ENCODE results near the gene DIS3L2.

Gene DIS3L2

GRCh38 chr2:231984992-231985391, 23.5 kb downstream of the DIS3L2 start:
- no peak overlapping the region for H3K4me3 Mint-ChIP-seq
- ATAC-seq (replicated peaks; ENCODE audit: extremely low read depth, poor library complexity, severe bottlenecking), result no peak
- H3K27me3 Mint-ChIP-seq, result no peaks in the 10 kb centered on the region
- peaks cover 8% of the 10 kb centered on the region for H3K36me3 Mint-ChIP-seq (ENCODE audit: insufficient read depth)
- no peaks in the 10 kb centered on the region for H3K9me3 Mint-ChIP-seq
- H3K4me1 Mint-ChIP-seq, result peaks cover 28% of the 10 kb centered on the region
- DNase-seq (ENCODE audit: low spot score in 2 of 2), result no peak
- no peak overlapping the region for H3K27ac Mint-ChIP-seq (ENCODE audit: low read depth)

GRCh38 chr2:231985823-231986261, 24.3 kb downstream of the DIS3L2 start:
- Mint-ChIP-seq H3K27ac (ENCODE audit: low read depth) (no peak overlapping the region), H3K36me3 (ENCODE audit: insufficient read depth) (peaks cover 8% of the 10 kb centered on the region), H3K4me3 (no peak overlapping the region), H3K27me3 (no peaks in the 10 kb centered on the region), H3K4me1 (peaks cover 34% of the 10 kb centered on the region), H3K9me3 (no peaks in the 10 kb centered on the region)
- DNase-seq (ENCODE audit: low spot score in 2 of 2), result no peak
- no peak for ATAC-seq (replicated peaks; ENCODE audit: extremely low read depth, poor library complexity, severe bottlenecking)

GRCh38 chr2:231987124-231987727, 25.7 kb downstream of the DIS3L2 start:
- peaks cover 6% of the 10 kb centered on the region for H3K36me3 Mint-ChIP-seq (ENCODE audit: insufficient read depth)
- H3K4me1 Mint-ChIP-seq, result peaks cover 42% of the 10 kb centered on the region
- DNase-seq (ENCODE audit: low spot score in 2 of 2), result no peak
- H3K27me3 Mint-ChIP-seq, result no peaks in the 10 kb centered on the region
- H3K4me3 Mint-ChIP-seq, result no peak overlapping the region
- H3K9me3 Mint-ChIP-seq, result no peaks in the 10 kb centered on the region
- ATAC-seq (replicated peaks; ENCODE audit: extremely low read depth, poor library complexity, severe bottlenecking), result no peak
- no peak overlapping the region for H3K27ac Mint-ChIP-seq (ENCODE audit: low read depth)

- Mint-ChIP-seq H3K27ac (ENCODE audit: low read depth) (no peak overlapping the region), H3K27me3 (no peaks in the 10 kb centered on the region), H3K4me3 (no peak overlapping the region)
Observed at GRCh38 chr2:231988179-231988866, 26.8 kb downstream of the DIS3L2 start.

GRCh38 chr2:231991664-231992063, 30.2 kb downstream of the DIS3L2 start:
- H3K9me3 Mint-ChIP-seq, result no peaks in the 10 kb centered on the region
- no peaks in the 10 kb centered on the region for H3K27me3 Mint-ChIP-seq
- peaks cover 45% of the 10 kb centered on the region for H3K4me1 Mint-ChIP-seq
- H3K27ac Mint-ChIP-seq (ENCODE audit: low read depth), result no peak overlapping the region
- H3K36me3 Mint-ChIP-seq (ENCODE audit: insufficient read depth), result peaks cover 8% of the 10 kb centered on the region
- H3K4me3 Mint-ChIP-seq, result no peak overlapping the region
- DNase-seq (ENCODE audit: low spot score in 2 of 2) (no peak), ATAC-seq (replicated peaks; ENCODE audit: extremely low read depth, poor library complexity, severe bottlenecking) (no peak)

More at GRCh38 chr2:231988179-231988866, 26.8 kb downstream of the DIS3L2 start:
- H3K4me1 Mint-ChIP-seq, result peaks cover 50% of the 10 kb centered on the region
- ATAC-seq (replicated peaks; ENCODE audit: extremely low read depth, poor library complexity, severe bottlenecking), result no peak
- no peaks in the 10 kb centered on the region for H3K9me3 Mint-ChIP-seq
- peaks cover 10% of the 10 kb centered on the region for H3K36me3 Mint-ChIP-seq (ENCODE audit: insufficient read depth)
- no peak for DNase-seq (ENCODE audit: low spot score in 2 of 2)

GRCh38 chr2:231992888-231993287, 31.4 kb downstream of the DIS3L2 start:
- DNase-seq (ENCODE audit: low spot score in 2 of 2) (no peak), ATAC-seq (replicated peaks; ENCODE audit: extremely low read depth, poor library complexity, severe bottlenecking) (no peak)
- no peak overlapping the region for H3K27ac Mint-ChIP-seq (ENCODE audit: low read depth)
- H3K36me3 Mint-ChIP-seq (ENCODE audit: insufficient read depth), result peaks cover 6% of the 10 kb centered on the region
- H3K4me3 Mint-ChIP-seq, result no peak overlapping the region
- no peaks in the 10 kb centered on the region for H3K27me3 Mint-ChIP-seq
- no peaks in the 10 kb centered on the region for H3K9me3 Mint-ChIP-seq
- H3K4me1 Mint-ChIP-seq, result peaks cover 55% of the 10 kb centered on the region

GRCh38 chr2:231996797-231997540, 35.5 kb downstream of the DIS3L2 start:
- peaks cover 6% of the 10 kb centered on the region for H3K36me3 Mint-ChIP-seq (ENCODE audit: insufficient read depth)
- ATAC-seq (replicated peaks; ENCODE audit: extremely low read depth, poor library complexity, severe bottlenecking) (no peak), DNase-seq (ENCODE audit: low spot score in 2 of 2) (no peak)
- H3K9me3 Mint-ChIP-seq, result no peaks in the 10 kb centered on the region
- no peaks in the 10 kb centered on the region for H3K27me3 Mint-ChIP-seq
- no peak overlapping the region for H3K27ac Mint-ChIP-seq (ENCODE audit: low read depth)
- H3K4me1 Mint-ChIP-seq, result peaks cover 54% of the 10 kb centered on the region
- H3K4me3 Mint-ChIP-seq, result no peak overlapping the region

GRCh38 chr2:231998046-231998445, 36.5 kb downstream of the DIS3L2 start:
- Mint-ChIP-seq H3K9me3 (no peaks in the 10 kb centered on the region), H3K36me3 (ENCODE audit: insufficient read depth) (peaks cover 4% of the 10 kb centered on the region), H3K4me3 (no peak overlapping the region), H3K27ac (ENCODE audit: low read depth) (no peak overlapping the region), H3K4me1 (peaks cover 54% of the 10 kb centered on the region), H3K27me3 (no peaks in the 10 kb centered on the region)
- DNase-seq (ENCODE audit: low spot score in 2 of 2), result no peak
- no peak for ATAC-seq (replicated peaks; ENCODE audit: extremely low read depth, poor library complexity, severe bottlenecking)

- ATAC-seq (replicated peaks; ENCODE audit: extremely low read depth, poor library complexity, severe bottlenecking) (no peak), DNase-seq (ENCODE audit: low spot score in 2 of 2) (no peak)
- no peak overlapping the region for H3K4me3 Mint-ChIP-seq
- no peaks in the 10 kb centered on the region for H3K36me3 Mint-ChIP-seq (ENCODE audit: insufficient read depth)
- H3K27me3 Mint-ChIP-seq, result no peaks in the 10 kb centered on the region
- H3K4me1 Mint-ChIP-seq, result peaks cover 52% of the 10 kb centered on the region
- no peak overlapping the region for H3K27ac Mint-ChIP-seq (ENCODE audit: low read depth)
- H3K9me3 Mint-ChIP-seq, result no peaks in the 10 kb centered on the region
Observed at GRCh38 chr2:232000439-232000838, 38.9 kb downstream of the DIS3L2 start.

GRCh38 chr2:232001073-232001472, 39.6 kb downstream of the DIS3L2 start:
- Mint-ChIP-seq H3K36me3 (ENCODE audit: insufficient read depth) (peaks cover under 1% of the 10 kb centered on the region), H3K9me3 (no peaks in the 10 kb centered on the region), H3K4me3 (no peak overlapping the region), H3K27ac (ENCODE audit: low read depth) (no peak overlapping the region), H3K27me3 (no peaks in the 10 kb centered on the region), H3K4me1 (peaks cover 50% of the 10 kb centered on the region)
- ATAC-seq (replicated peaks; ENCODE audit: extremely low read depth, poor library complexity, severe bottlenecking) (no peak), DNase-seq (ENCODE audit: low spot score in 2 of 2) (no peak)

GRCh38 chr2:232006253-232006652, 44.7 kb downstream of the DIS3L2 start:
- Mint-ChIP-seq H3K27ac (ENCODE audit: low read depth) (no peak overlapping the region), H3K4me3 (no peak overlapping the region), H3K9me3 (no peaks in the 10 kb centered on the region), H3K27me3 (no peaks in the 10 kb centered on the region), H3K4me1 (peaks cover 37% of the 10 kb centered on the region), H3K36me3 (ENCODE audit: insufficient read depth) (peaks cover 4% of the 10 kb centered on the region)
- no peak for ATAC-seq (replicated peaks; ENCODE audit: extremely low read depth, poor library complexity, severe bottlenecking)
- no peak for DNase-seq (ENCODE audit: low spot score in 2 of 2)

GRCh38 chr2:232008907-232009638, 47.6 kb downstream of the DIS3L2 start:
- Mint-ChIP-seq H3K27me3 (no peaks in the 10 kb centered on the region), H3K4me3 (no peak overlapping the region), H3K9me3 (no peaks in the 10 kb centered on the region), H3K36me3 (ENCODE audit: insufficient read depth) (peaks cover 4% of the 10 kb centered on the region), H3K4me1 (peaks cover 22% of the 10 kb centered on the region), H3K27ac (ENCODE audit: low read depth) (no peak overlapping the region)
- DNase-seq (ENCODE audit: low spot score in 2 of 2) (no peak), ATAC-seq (replicated peaks; ENCODE audit: extremely low read depth, poor library complexity, severe bottlenecking) (no peak)
